ENCODE results near the gene SEMA7A.

Gene SEMA7A

DNA sequence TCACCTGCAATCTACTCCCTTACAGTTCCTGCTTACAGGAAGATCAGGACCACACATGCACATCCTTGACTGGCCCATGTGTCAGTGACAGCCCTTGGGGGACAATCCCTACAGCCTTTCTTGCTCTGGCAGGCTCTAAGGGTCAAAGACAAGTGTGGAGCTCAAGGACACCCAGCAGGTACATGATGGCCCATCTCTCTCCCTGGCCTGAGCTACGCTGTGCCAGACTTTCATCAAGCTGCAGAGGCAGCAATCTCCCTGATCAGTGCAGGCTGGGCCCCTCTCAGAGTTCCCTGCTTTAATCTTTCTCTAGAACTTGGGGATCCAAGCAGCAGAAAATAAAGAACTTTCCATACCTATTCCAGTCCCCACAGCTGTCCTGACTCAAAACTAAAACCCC, 2.6 kb downstream of the SEMA7A start:
- in situ Hi-C loops (cut with MboI; ENCODE audit: low sequenced_read_pairs): no loop called here

GRCh38 chr15:74430510-74430951, 3.2 kb downstream of the SEMA7A start:
- in situ Hi-C loops (cut with MboI; ENCODE audit: low sequenced_read_pairs): no loop called here

DNA sequence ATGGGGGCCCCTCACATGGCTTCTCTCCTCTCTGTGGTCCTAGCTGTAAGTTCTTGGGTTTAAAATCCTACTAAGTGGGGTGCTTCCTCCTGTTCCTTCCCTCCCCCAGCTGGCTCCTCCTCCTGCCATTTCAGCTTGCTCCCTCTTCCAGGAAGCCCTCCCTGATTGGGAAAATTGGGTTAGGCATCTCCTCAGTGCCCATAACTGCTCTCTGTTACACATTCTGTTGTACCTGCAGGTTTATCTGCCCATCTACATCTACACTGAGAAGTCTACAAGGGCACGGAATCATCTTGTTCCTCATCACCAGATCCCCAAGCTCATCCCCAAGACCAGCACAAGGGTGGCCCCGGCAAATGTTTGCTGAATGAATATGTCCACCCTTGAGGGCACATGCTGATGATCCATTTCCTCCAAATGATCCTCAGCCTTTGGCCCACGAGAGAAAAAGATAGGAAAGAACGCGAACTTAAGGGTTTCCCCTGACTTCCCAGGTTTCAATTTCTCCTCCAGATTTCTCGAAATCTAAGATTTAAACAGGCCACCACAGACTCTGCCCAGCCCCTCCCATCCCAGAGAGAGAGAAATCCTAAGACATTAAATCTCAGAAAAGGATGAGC, 3.9 kb downstream of the SEMA7A start:
- in situ Hi-C loops (cut with MboI; ENCODE audit: low sequenced_read_pairs): no loop called here

- in situ Hi-C loops (cut with MboI; ENCODE audit: low sequenced_read_pairs): no loop called here
These were observed 4.6 kb downstream of the SEMA7A start for GRCh38 chr15:74428970-74429780.

- in situ Hi-C loops (cut with MboI; ENCODE audit: low sequenced_read_pairs): no loop called here
These were observed 5.3 kb downstream of the SEMA7A start for GRCh38 chr15:74428442-74428787.

DNA sequence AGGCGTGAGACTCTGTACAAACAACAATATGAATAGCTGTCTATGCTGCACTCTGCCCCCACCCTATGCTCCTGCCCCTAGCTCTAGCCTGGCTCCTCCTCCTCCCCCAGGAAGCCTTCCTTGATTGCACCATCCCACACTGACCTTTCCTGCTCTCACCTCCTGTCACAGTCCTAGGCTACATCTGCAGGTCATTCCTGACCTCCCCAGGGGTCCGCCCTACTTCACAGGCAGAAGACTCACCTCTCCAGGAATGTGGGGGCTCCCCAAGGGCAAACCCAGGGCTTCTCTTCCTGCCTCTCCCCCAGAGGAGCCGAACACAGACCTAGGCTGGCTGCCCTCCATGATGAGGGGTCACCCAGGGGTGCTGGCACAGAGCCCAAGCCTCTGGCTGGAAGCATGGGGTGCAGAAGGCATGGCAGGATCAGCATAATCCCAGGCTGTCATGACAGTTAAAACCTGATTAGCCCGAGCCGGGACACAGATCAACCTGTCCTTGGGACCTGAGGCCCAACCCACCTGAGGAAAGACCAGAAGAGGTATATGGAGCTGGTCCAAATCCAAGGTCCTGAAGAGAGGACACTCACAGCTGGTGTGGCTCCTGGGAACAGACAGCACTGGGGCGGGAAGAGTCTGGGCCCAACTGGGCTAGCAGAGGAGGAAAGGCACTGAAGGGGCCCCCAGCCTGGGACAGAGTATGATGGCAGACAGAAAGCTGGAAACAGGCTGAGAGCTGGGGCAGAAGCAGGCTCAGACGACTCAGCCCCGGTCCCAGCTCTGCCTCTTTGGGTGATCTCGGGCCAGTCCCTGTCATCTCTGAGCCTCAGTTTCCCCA, 5.9 kb downstream of the SEMA7A start:
- in situ Hi-C loops (cut with MboI; ENCODE audit: low sequenced_read_pairs): no loop called here

DNA sequence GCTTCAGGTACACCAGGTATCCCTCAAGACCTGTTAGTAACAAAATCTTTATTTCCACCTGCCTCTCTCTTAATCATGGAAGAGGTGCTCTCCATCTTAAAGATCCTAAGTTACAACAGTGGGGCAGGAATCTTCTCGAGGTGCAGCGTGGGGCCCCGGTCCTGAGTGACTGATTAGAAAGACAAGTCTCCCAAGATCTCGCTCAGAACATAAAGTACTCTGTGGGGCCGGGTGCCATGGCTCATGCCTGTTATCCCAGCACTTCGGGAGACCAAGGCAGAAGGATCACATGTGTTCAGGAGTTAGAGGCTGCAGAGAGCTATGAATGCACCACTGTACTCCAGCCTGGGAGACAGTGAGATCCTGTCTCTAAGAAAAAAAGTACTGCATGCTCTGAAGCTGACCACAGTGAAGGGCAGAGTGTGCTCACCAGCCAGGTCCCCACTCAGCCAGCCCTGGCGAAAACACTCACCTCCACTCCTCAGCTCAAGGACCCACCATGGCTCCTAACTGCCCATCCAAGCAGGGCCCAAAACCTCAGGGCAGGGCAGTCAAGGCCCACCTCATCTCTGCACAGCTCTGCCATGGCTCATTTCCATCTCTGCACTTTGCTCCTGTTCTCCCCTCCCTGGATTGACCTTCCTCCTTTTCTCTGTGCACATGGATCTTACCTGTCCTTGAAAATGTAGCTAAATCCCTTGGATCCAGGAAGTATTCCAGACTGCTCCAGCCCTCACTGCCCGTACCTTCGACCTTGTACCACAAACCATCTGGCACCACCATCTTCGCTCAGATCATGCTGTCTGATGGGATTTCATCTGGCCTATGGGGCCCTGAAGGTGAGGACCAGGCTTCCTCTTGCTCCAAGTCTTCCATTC, 7.1 kb downstream of the SEMA7A start:
- in situ Hi-C loops (cut with MboI; ENCODE audit: low sequenced_read_pairs): no loop called here

DNA sequence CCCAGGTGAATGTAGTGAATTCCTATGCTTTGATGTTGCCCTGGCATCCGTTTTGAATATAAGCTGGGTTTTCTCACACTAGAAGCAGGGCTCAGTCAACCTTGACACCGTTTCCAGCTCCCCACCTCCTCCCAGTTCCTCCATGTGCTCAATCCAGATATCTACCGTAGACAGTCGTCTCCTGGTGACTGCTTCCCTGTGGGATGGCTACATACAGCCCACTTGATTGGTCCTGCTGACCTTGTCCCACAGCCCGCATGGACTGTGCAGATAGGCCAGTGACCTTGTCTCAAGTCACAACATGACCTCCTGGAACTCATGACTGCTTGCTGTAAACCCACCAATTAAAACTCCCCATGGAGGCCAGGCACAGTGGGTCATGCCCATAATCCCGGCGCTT, 8.1 kb downstream of the SEMA7A start:
- in situ Hi-C loops (cut with MboI; ENCODE audit: low sequenced_read_pairs): no loop called here

GRCh38 chr15:74424901-74425528, 8.7 kb downstream of the SEMA7A start:
- in situ Hi-C loops (cut with MboI; ENCODE audit: low sequenced_read_pairs): no loop called here

GRCh38 chr15:74423431-74424257, 10.1 kb downstream of the SEMA7A start:
- in situ Hi-C loops (cut with MboI; ENCODE audit: low sequenced_read_pairs): no loop called here

- in situ Hi-C loops (cut with MboI; ENCODE audit: low sequenced_read_pairs): no loop called here
These were observed 10.9 kb downstream of the SEMA7A start for GRCh38 chr15:74422652-74423430.

- in situ Hi-C loops (cut with MboI; ENCODE audit: low sequenced_read_pairs): no loop called here
These were observed 11.5 kb downstream of the SEMA7A start for GRCh38 chr15:74422265-74422651.

- in situ Hi-C loops (cut with MboI; ENCODE audit: low sequenced_read_pairs): no loop called here
These were observed 12.2 kb downstream of the SEMA7A start for GRCh38 chr15:74421302-74422245.

DNA sequence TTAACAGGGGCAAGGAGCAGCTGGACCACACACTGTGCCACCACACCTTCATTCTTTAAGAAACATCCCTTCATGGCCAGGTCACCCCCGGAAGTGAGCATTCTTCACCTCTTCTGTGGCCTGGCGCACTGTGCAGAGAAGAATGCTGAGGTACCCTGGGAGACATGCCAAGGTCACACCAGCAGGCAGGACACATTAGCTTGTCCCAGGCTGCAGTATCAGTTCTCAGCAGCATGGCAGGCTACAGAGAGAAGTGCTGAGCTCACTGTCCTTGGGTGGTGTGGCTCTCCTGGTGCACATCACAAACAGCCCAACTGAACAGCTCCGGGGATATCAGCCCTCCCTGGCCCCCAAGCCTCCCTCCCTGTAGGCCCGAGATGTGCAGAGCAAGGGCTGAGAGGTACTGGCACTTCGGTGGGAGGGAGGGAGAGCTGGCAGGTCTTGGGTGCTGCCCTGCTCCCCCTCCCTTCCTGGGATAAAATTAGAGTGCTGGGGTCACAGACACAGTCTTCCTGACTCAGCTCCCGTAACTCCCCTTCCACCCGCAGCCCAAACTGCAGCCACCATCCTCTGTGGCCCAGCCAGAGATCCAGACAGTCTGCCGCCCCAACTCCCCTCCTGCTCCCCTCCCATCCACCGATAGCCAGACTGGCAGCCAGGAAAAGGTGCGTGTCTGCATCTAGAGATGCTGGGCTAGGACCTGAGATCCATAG, 13.4 kb downstream of the SEMA7A start:
- in situ Hi-C loops (cut with MboI; ENCODE audit: low sequenced_read_pairs): no loop called here

- in situ Hi-C loops (cut with MboI; ENCODE audit: low sequenced_read_pairs): no loop called here
These were observed 14.3 kb downstream of the SEMA7A start for GRCh38 chr15:74419432-74419831.

- in situ Hi-C loops (cut with MboI; ENCODE audit: low sequenced_read_pairs): no loop called here
These were observed 15.0 kb downstream of the SEMA7A start for GRCh38 chr15:74418575-74419338.

Data from hTERT RPE-1 (cell line).